Cerebellar cortex (tissue), 1 donor: Measurements from ENCODE around the gene RPS6KA4.

Experiments used
- DNase-seq: peaks from one replicate; pipeline ENCODE4 v3.0.0-alpha.2; 2015; ENCODE audit warnings: low spot score

The RPS6KA4 gene

DNA sequence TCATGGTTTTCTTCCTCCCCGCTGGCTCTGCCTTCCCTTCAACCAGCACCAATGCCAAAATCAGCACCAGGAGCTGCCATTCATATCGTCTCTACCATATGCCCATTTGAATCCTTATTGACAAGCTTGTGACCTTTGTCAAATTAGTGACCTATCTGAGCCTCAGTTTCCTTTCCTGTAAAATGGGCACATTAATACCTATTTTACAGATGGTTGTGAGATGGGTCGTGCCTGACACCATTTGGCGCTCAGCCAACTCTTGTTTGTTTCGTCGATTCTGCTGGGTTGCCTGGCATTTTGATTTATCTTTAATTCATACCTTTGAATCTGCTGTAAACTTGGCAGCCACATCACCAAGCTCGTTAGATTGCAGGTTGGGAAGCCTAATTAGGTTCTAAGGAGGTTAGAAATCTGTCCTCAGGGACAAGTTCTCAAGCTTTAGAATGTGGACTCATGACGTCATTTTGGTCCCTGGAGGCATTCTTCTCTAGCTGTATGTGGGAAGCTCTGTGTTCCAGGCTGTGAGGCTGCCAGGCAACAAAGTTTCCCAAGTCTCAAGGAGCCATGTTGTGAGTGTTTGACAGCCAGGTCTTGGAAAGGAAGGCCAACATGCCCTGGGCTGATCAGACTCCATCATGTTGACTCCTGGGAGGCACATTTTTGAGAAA is 61.0 kb downstream of the RPS6KA4 start:
- no peak for DNase-seq
